ENCODE results near the gene MAP4K5. TPM values are rescaled to one million over a fixed set of nuclear protein-coding genes. Genes with fewer than 3 reads are reported as not detected.

Gene MAP4K5
- total RNA-seq, 6 experiments from 2014 or later: 6.5 to 31.3 (median 14.4) TPM

DNA sequence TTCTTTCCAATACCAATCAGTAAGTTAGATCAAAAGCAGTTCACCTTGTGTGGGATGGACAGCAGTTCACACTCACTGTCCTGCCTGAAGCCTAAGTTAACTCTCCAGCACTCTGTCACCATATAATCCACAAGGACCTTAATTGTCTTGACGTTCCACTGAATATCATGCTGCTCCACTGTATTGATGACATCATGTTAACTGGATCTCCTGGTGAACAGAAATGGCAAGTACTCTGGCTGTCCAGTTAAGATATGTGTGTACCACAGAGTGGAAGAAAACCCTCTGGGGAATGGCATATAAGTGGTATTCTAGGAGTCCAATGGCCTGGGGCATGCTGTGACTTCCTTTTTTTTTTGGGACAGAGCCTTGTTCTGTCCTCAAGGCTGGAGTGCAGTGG is 151.9 kb downstream of the MAP4K5 start:
- Histone ChIP-seq H3K36me3 (no peaks in the 10 kb centered on the region), H3K27me3 (no peaks in the 10 kb centered on the region), H3K4me3 (no peak overlapping the region), H3K4me1 (peaks cover 0 to 11% (median 0%) of the 10 kb centered on the region in 4 donors), H3K27ac (no peak overlapping the region), H3K9me3 (no peaks in the 10 kb centered on the region)
- ATAC-seq (no peak), DNase-seq (no peak)
- TF ChIP-seq CTCF (IDR thresholded peaks at IDR 0.05): no peak
- TF ChIP-seq POLR2A (IDR thresholded peaks at IDR 0.05): no peak
- WGBS (ENCODE audit: insufficient coverage, low coverage, low lambda C conversion rate, missing lambda C conversion rate): no CpG with 5 or more reads among the region's 1 CpG
- intact Hi-C loops (cut with DNase I): no loop called here

DNA sequence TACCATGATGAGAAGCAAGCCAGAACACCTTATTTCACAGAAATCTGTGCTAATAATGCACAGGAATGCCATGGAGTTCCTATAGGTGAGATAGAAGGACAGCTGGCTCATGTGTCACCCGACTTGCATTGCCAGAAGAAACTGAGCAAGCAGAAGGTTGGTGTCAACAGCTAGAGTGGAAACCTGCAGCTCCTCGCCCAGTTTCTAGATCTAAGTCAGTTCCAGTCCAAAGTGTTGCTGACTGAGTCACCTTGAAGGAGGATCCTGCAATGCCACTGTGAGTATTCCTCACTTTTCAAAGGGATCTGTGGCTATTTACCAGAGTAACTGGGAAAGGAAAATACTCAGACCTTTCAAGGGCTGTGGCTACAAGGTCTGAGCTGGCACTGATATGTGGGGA is 152.8 kb downstream of the MAP4K5 start:
- DNase-seq: no peak
- WGBS (ENCODE audit: insufficient coverage, low coverage, low lambda C conversion rate, missing lambda C conversion rate): 83% methylated on average over 1 of the region's 2 CpGs
- intact Hi-C loops (cut with DNase I): no loop called here
- Histone ChIP-seq H3K36me3 (no peaks in the 10 kb centered on the region), H3K4me1 (peaks cover 0 to 11% (median 0%) of the 10 kb centered on the region in 4 donors), H3K4me3 (no peak overlapping the region), H3K9me3 (no peaks in the 10 kb centered on the region), H3K27ac (no peak overlapping the region), H3K27me3 (no peaks in the 10 kb centered on the region)
- no peak for TF ChIP-seq POLR2A (IDR thresholded peaks at IDR 0.05)
- TF ChIP-seq CTCF (IDR thresholded peaks at IDR 0.05): no peak
- no peak for ATAC-seq

- TF ChIP-seq POLR2A (IDR thresholded peaks at IDR 0.05) (no peak), CTCF (IDR thresholded peaks at IDR 0.05) (no peak)
- Histone ChIP-seq H3K27me3 (no peaks in the 10 kb centered on the region), H3K27ac (no peak overlapping the region), H3K36me3 (no peaks in the 10 kb centered on the region), H3K4me3 (no peak overlapping the region), H3K4me1 (peaks cover 0 to 11% (median 0%) of the 10 kb centered on the region in 4 donors), H3K9me3 (no peaks in the 10 kb centered on the region)
- intact Hi-C loops (cut with DNase I): no loop called here
- DNase-seq: no peak
- no peak for ATAC-seq
- WGBS (ENCODE audit: insufficient coverage, low coverage, low lambda C conversion rate, missing lambda C conversion rate): 74% methylated on average over 4 of the region's 4 CpGs
These were observed 154.8 kb downstream of the MAP4K5 start for GRCh38 chr14:50377550-50378085.

DNA sequence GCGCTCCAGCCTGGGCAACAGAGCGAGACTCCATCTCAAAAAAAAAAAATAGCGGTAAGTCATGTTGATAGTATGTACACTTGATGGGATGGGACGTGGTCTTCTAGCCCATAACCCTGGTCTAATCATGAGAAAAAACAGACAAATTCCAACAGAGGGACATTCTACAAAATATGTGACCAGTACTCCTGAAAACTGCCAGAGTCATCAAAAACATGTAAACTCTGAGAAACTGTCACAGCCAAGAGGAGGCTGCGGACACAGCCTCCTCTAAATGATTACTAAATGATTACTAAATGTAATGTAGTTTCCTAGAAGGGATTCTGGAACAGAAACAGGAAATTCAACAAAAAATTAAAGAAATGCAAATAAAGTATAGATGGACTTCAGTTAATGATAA is 156.6 kb downstream of the MAP4K5 start:
- H3K4me3 ChIP-seq: no peak overlapping the region
- H3K36me3 ChIP-seq: no peaks in the 10 kb centered on the region
- DNase-seq (no peak), ATAC-seq (no peak)
- WGBS (ENCODE audit: insufficient coverage, low coverage, low lambda C conversion rate, missing lambda C conversion rate): no CpG with 5 or more reads among the region's 5 CpGs
- TF ChIP-seq POLR2A (IDR thresholded peaks at IDR 0.05) (no peak), CTCF (IDR thresholded peaks at IDR 0.05) (no peak)
- no peaks in the 10 kb centered on the region for H3K9me3 ChIP-seq
- no peaks in the 10 kb centered on the region for H3K27me3 ChIP-seq
- intact Hi-C loops (cut with DNase I): no loop called here
- no peak overlapping the region for H3K27ac ChIP-seq
- peaks cover 0 to 2% (median 0%) of the 10 kb centered on the region in 4 donors for H3K4me1 ChIP-seq

DNA sequence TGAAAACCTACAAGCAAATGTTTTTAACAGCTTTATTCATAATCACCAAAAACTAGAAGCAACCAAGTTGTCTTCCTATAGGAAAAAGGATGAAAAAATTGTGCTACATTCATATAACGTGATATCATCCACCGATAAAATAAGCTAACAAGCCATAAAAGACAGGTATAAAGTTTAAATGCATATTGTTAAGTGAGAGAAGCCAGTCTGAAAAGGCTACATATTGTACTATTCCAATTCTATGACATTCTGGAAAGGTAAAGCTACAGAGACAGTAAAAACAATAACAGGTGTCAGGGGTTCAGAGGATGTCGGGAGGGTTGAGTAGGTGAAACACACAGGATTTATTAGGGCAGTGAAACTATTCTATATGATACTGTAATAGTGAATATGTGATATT is 158.4 kb downstream of the MAP4K5 start:
- no peak for DNase-seq
- no peak for ATAC-seq
- H3K36me3 ChIP-seq: no peaks in the 10 kb centered on the region
- H3K9me3 ChIP-seq: no peaks in the 10 kb centered on the region
- no peak overlapping the region for H3K4me3 ChIP-seq
- no peaks in the 10 kb centered on the region for H3K27me3 ChIP-seq
- no peaks in the 10 kb centered on the region for H3K4me1 ChIP-seq
- 93% methylated on average over 3 of the region's 3 CpGs for WGBS (ENCODE audit: insufficient coverage, low coverage, low lambda C conversion rate, missing lambda C conversion rate)
- intact Hi-C loops (cut with DNase I): no loop called here
- H3K27ac ChIP-seq: no peak overlapping the region
- TF ChIP-seq CTCF (IDR thresholded peaks at IDR 0.05) (no peak), POLR2A (IDR thresholded peaks at IDR 0.05) (no peak)
